ENCODE results near the gene SYT5.

GRCh38 chr19:55161571-55162322 is 18.3 kb downstream of the SYT5 start:
- TF ChIP-seq CTCF (conservative IDR thresholded peaks at IDR 0.05; ENCODE audit: low read length) (no peak), EZH2phosphoT487 (IDR thresholded peaks at IDR 0.05; ENCODE audit: borderline replicate concordance) (no peak)
